ENCODE data around the gene PXT1. TPM values are rescaled to one million over a fixed set of nuclear protein-coding genes. Genes with fewer than 3 reads are reported as not detected.
A peak's percentile ranks its signal among the peaks of the same experiment; 100 is the strongest.

PXT1 gene
- total and polyA plus RNA-seq, 9 of the 15 experiments (the other 6 are each of a cell fraction or from before 2014, with no cell fraction given): 0.09 to 0.11 (median 0.10) TPM; not detected in 5

DNA sequence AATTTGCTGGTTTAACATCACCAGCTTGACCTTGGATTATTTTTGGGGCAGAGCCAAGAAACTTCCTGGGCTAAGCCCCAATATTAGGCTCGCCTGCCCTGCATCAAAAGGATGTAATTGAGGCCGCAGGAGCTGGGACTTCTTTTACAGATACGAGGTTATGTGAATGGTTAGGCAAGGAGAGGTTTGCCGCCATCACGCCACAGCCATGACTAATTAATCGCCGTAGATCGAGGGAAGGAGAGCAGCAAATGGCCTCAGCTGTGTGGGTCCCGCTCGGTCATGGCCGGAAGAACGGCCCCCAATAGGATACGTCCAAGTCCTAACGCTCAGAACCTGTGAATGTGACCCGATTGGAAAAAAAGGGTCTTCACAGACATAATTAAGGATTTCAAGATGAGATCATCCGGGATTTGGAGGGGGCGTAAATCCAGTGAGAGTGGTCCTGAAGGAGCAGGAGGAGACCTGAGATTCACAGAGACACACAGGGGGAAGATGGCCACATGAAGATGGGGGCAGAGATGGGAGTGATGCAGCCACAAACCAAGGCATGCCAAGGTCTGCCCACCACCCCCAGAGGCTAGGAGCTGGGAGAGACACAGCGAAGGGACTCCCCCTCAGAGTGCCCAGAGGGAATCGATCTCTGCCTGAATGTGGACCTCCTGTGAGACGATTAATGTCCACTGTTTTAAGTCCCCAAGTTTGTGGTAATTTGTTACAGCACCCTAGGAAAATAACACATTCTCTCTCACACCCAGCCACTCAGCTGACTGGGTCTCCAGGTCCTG, 96.0 kb downstream of the PXT1 start:
- intact Hi-C loops (cut with micrococcal nuclease): no loop called here
- ChIA-PET POLR2A (interaction anchor here (0.6 to 3.6 kb wide), 3 partner anchors 11 to 989 kb away, joined by 3 to 15 read pairs (median 3); no protein-coding TSS in a partner anchor), CTCF (ENCODE audit: low intra/inter-chr PET ratio) (no interaction called here)
- TF ChIP-seq NFIX (CRISPR knock-in tag; IDR thresholded peaks at IDR 0.05; ENCODE audit: low read depth) (no peak), NFIC (IDR thresholded peaks at IDR 0.05) (peak; percentile 67), MAFK (IDR thresholded peaks at IDR 0.05; ENCODE audit: low read length) (no peak), KAT8 (IDR thresholded peaks at IDR 0.05; ENCODE audit: low read depth) (no peak), DPF2 (IDR thresholded peaks at IDR 0.05) (no peak), SIRT6 (IDR thresholded peaks at IDR 0.05; ENCODE audit: low read depth, low read length) (no peak)
- TF ChIP-seq, protein P1, sequence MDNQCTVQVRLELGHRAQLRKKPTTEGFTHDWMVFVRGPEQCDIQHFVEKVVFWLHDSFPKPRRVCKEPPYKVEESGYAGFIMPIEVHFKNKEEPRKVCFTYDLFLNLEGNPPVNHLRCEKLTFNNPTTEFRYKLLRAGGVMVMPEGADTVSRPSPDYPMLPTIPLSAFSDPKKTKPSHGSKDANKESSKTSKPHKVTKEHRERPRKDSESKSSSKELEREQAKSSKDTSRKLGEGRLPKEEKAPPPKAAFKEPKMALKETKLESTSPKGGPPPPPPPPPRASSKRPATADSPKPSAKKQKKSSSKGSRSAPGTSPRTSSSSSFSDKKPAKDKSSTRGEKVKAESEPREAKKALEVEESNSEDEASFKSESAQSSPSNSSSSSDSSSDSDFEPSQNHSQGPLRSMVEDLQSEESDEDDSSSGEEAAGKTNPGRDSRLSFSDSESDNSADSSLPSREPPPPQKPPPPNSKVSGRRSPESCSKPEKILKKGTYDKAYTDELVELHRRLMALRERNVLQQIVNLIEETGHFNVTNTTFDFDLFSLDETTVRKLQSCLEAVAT (IDR thresholded peaks at IDR 0.05): peak in 1 of 2 experiments; percentile 50; a peak in 1 of 4 replicates
- TF ChIP-seq, protein P2, sequence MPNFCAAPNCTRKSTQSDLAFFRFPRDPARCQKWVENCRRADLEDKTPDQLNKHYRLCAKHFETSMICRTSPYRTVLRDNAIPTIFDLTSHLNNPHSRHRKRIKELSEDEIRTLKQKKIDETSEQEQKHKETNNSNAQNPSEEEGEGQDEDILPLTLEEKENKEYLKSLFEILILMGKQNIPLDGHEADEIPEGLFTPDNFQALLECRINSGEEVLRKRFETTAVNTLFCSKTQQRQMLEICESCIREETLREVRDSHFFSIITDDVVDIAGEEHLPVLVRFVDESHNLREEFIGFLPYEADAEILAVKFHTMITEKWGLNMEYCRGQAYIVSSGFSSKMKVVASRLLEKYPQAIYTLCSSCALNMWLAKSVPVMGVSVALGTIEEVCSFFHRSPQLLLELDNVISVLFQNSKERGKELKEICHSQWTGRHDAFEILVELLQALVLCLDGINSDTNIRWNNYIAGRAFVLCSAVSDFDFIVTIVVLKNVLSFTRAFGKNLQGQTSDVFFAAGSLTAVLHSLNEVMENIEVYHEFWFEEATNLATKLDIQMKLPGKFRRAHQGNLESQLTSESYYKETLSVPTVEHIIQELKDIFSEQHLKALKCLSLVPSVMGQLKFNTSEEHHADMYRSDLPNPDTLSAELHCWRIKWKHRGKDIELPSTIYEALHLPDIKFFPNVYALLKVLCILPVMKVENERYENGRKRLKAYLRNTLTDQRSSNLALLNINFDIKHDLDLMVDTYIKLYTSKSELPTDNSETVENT (CRISPR knock-in tag; IDR thresholded peaks at IDR 0.05): 0 out of 2 replicates have a peak, but pooled peaks have one; percentile 3
- Histone ChIP-seq H3K9ac (ENCODE audit: insufficient read depth in 1 of 2, low read depth in 2 of 2, low read length in 2 of 2) (0 out of 4 replicates have a peak overlapping the region, but pooled peaks of 1 of the 2 experiments have one; percentile 59), H3K27me3 (ENCODE audit: control insufficient read depth in 2 of 2, insufficient read depth in 2 of 2, low read length in 2 of 2) (peaks cover 0 to 9% of the 10 kb centered on the region in 2 experiments; a peak in 1 of 5 replicates), H4K20me1 (replicated peaks; ENCODE audit: control insufficient read depth, insufficient read depth, low read length) (peaks cover 9% of the 10 kb centered on the region; the same call in 1 of the 2 replicates), H3K4me2 (ENCODE audit: insufficient read depth, low read length) (no peak overlapping the region), H3K9me1 (ENCODE audit: control insufficient read depth, insufficient read depth, low read length) (no peaks in the 10 kb centered on the region), H3K79me2 (ENCODE audit: control insufficient read depth, insufficient read depth, low read length) (no peaks in the 10 kb centered on the region), H3K4me3 (no peak overlapping the region), H3K4me1 (replicated peaks in 1 of 2; ENCODE audit: control insufficient read depth in 2 of 2, insufficient read depth in 2 of 2, low read length in 2 of 2) (peaks cover 28 to 33% of the 10 kb centered on the region in 2 experiments), H3K9me3 (replicated peaks; ENCODE audit: control insufficient read depth, insufficient read depth, low read depth, low read length) (no peaks in the 10 kb centered on the region), H3K36me3 (ENCODE audit: control insufficient read depth, insufficient read depth, low read length) (no peaks in the 10 kb centered on the region), H2AFZ (ENCODE audit: low read depth, low read length) (no peak overlapping the region), H3K27ac (ENCODE audit: extremely low read depth, low read depth, low read length) (no peak overlapping the region)
- DNase-seq (ENCODE audit: extremely low read depth in 1 of 4, low spot score in 3 of 4): no peak
- WGBS (ENCODE audit: insufficient coverage, low coverage, missing lambda C conversion rate): 79% methylated on average over 20 of the region's 20 CpGs
- FAIRE-seq: no peak
- no TSS peak for BruUV-seq (replicated peaks)
- in situ Hi-C loops (cut with MboI): no loop called here
- ATAC-seq: no peak
